Neuronal stem cell (in vitro differentiated cells): ENCODE measurements around the gene RAE1.
A peak's percentile ranks its signal among the peaks of the same experiment; 100 is the strongest.

ENCODE experiments used
- DNase-seq: peaks from one replicate; pipeline ENCODE4 v3.0.0-alpha.2; 2013; ENCODE audit warnings: low spot score
- H2AFZ ChIP-seq: one replicate; pipeline ENCODE4 v1.6.1; 2013; ENCODE audit warnings: mild to moderate bottlenecking, low read length, inconsistent platforms
- H2AK5ac ChIP-seq: 2 replicates; pipeline ENCODE4 v1.6.1; 2013; ENCODE audit warnings: low read depth, mild to moderate bottlenecking, inconsistent platforms, low read length, moderate library complexity, mixed read lengths
- H2BK120ac ChIP-seq: 2 replicates; pipeline ENCODE4 v1.6.1; 2013; ENCODE audit warnings: low read depth, mild to moderate bottlenecking, inconsistent platforms, low read length, moderate library complexity, mixed read lengths
- H2BK12ac ChIP-seq: one replicate; pipeline ENCODE4 v1.6.1; 2013; ENCODE audit warnings: low read length, inconsistent platforms
- H2BK15ac ChIP-seq: 2 replicates; pipeline ENCODE4 v1.6.1; 2013; ENCODE audit warnings: mild to moderate bottlenecking, low read length, inconsistent platforms, mixed read lengths
- H2BK5ac ChIP-seq: one replicate; pipeline ENCODE4 v1.6.1; 2013; ENCODE audit warnings: inconsistent platforms, mild to moderate bottlenecking, low read length, moderate library complexity
- H3K14ac ChIP-seq: one replicate; pipeline ENCODE4 v1.6.1; 2013; ENCODE audit warnings: low read length, inconsistent platforms
- H3K18ac ChIP-seq: 2 replicates; pipeline ENCODE4 v1.6.1; 2013; ENCODE audit warnings: low read length, inconsistent platforms
- H3K23ac ChIP-seq: 2 replicates; pipeline ENCODE4 v1.6.1; 2013; ENCODE audit warnings: low read depth, mild to moderate bottlenecking, mixed read lengths, low read length, inconsistent platforms; ENCODE audit not compliant: poor library complexity
- H3K27ac ChIP-seq: replicated peaks from 3 replicates; pipeline ENCODE4 v1.5.1; 2013; ENCODE audit warnings: low read length, inconsistent platforms
- H3K27me3 ChIP-seq, 3 experiments: 2 replicates each; pipeline ENCODE4 v1.6.1; 2013; ENCODE audit warnings: low read length in 3 of 3, mild to moderate bottlenecking in 2 of 3, inconsistent platforms in 1 of 3, low read depth in 1 of 3, mixed read lengths in 1 of 3, moderate library complexity in 1 of 3; ENCODE audit not compliant: control insufficient read depth in 3 of 3, insufficient read depth in 3 of 3
- H3K36me3 ChIP-seq, 2 donors: replicated peaks in 1 of 2; 2 replicates each; pipeline ENCODE4 v1.6.1; 2013; ENCODE audit warnings: low read length in 2 of 2; ENCODE audit not compliant: control insufficient read depth in 2 of 2, insufficient read depth in 2 of 2
- H3K4ac ChIP-seq: 2 replicates; pipeline ENCODE4 v1.6.1; 2013; ENCODE audit warnings: inconsistent platforms, mild to moderate bottlenecking, low read length, moderate library complexity
- H3K4me1 ChIP-seq, 2 donors: 1 replicate in 1 of 2; 2 replicates in 1 of 2; pipeline ENCODE4 v1.6.1; 2013; ENCODE audit warnings: low read length in 2 of 2, low read depth in 1 of 2; ENCODE audit not compliant: control insufficient read depth in 2 of 2, insufficient read depth in 1 of 2
- H3K4me2 ChIP-seq: one replicate; pipeline ENCODE4 v1.6.1; 2013; ENCODE audit warnings: mild to moderate bottlenecking, low read length, inconsistent platforms; ENCODE audit not compliant: insufficient read depth, poor library complexity, severe bottlenecking
- H3K4me3 ChIP-seq, 2 donors: 2 replicates each; pipeline ENCODE4 v1.5.1; 2013; ENCODE audit warnings: low read length in 2 of 2, mild to moderate bottlenecking in 2 of 2, inconsistent platforms in 1 of 2, moderate library complexity in 1 of 2
- H3K79me1 ChIP-seq: one replicate; pipeline ENCODE4 v1.6.1; 2013; ENCODE audit warnings: low read depth, mild to moderate bottlenecking, inconsistent platforms, low read length, moderate library complexity
- H3K9ac ChIP-seq: one replicate; pipeline ENCODE4 v1.6.1; 2013; ENCODE audit warnings: mild to moderate bottlenecking, low read depth, low read length, inconsistent platforms; ENCODE audit not compliant: poor library complexity
- H3K9me3 ChIP-seq, 2 donors: replicated peaks in 1 of 2; 2 replicates each; pipeline versions ENCODE3 to v1.6.1; 2013; ENCODE audit warnings: low read length in 2 of 2, mild to moderate bottlenecking in 2 of 2, inconsistent platforms in 1 of 2, low read depth in 1 of 2, mixed read lengths in 1 of 2, moderate library complexity in 1 of 2; ENCODE audit not compliant: control insufficient read depth in 2 of 2, insufficient read depth in 1 of 2
- H4K8ac ChIP-seq: one replicate; pipeline ENCODE4 v1.6.1; 2013; ENCODE audit warnings: low read depth, mild to moderate bottlenecking, inconsistent platforms, low read length, moderate library complexity
- H4K91ac ChIP-seq: one replicate; pipeline ENCODE4 v1.6.1; 2013; ENCODE audit warnings: low read length, low read depth, mild to moderate bottlenecking, inconsistent platforms; ENCODE audit not compliant: poor library complexity
- WGBS, 2 donors: extraction: QIAGEN DNeasy Blood & Tissue Kit; methylation state at CpG; one replicate each; pipeline ENCODE4 v1.1.7; 2013; ENCODE audit warnings: missing lambda C conversion rate in 2 of 2, mixed read lengths in 1 of 2; ENCODE audit not compliant: insufficient read length in 2 of 2, insufficient replicate concordance in 1 of 2; ENCODE audit errors: extremely low coverage in 2 of 2; 5-methylcytosine and 5-hydroxymethylcytosine counted together

RAE1 gene

DNA sequence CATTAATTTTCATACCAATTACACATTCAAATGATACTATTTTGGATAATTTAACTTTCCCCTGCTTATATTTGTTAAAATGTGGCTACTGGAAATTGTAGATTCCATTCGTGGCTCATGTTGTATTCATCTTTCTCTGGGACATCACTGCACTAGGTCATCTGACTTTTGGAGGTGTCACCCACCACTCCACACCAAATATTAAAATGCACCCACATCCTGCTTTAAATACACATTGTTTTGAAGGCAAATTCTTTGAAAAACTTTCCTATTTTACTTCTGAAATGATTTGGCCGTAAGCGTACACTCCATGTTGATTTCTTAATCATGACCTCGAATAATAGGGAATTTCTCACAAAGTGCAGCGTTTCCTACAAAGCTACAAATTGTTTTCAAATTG lies 31.5 kb downstream of the RAE1 start:
- Histone ChIP-seq H2AK5ac (no peak overlapping the region), H3K36me3 (peaks cover 12 to 37% of the 10 kb centered on the region in 2 donors), H2BK15ac (no peak overlapping the region), H2AFZ (no peak overlapping the region), H3K4ac (no peak overlapping the region), H4K91ac (no peak overlapping the region), H3K9me3 (no peaks in the 10 kb centered on the region), H3K27ac (no peak overlapping the region), H4K8ac (no peak overlapping the region), H3K27me3 (no peaks in the 10 kb centered on the region), H3K23ac (no peak overlapping the region), H3K9ac (no peak overlapping the region), H3K4me2 (no peak overlapping the region), H2BK12ac (no peak overlapping the region), H2BK120ac (no peak overlapping the region), H3K79me1 (no peaks in the 10 kb centered on the region), H3K4me1 (no peaks in the 10 kb centered on the region), H2BK5ac (no peak overlapping the region), H3K18ac (no peak overlapping the region), H3K14ac (no peak overlapping the region), H3K4me3 (no peak overlapping the region)
- no peak for DNase-seq
- WGBS, 2 donors: no CpG with 5 or more reads among the region's 5 CpGs

DNA sequence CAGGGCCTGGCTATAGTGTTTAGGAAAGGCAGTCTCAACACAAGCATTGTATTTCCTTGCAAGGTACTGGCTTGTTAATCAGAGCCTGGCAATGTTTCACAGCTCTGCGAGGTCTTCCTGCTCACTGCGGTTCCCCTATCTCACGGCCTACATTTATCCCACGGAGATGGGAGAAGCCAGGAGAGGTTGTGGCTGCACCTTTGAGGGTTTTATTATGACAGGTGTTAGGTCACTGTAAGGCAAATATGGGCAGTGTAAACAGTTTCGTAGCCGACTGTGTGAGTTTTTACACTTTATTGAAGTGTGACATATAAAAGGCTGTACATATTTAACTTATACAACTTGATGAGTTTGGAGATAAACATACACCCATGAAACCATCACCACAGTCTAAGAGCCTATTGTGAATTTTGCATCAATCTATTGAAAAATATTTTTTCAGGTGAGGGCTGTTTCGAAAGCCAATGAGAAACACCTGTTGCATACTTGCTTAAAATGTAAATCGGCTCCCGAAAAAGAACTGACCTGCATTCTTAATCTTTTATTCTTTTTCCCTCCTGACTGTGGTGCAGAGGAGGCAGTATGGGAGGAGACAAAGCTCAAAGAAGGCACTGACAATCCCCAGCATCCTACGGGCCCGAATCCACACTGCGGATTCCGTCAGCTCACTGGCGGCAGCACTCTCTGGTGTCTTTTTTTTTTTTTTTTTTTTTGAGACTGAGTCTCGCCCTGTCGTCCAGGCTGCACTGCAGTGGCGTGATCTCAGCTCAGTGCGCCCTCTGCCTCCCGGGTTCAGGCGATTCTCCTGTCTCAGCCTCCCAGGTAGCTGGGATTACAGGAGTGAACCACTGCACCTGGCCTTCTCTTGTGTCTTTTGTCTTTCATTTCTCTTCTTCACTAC lies 32.6 kb downstream of the RAE1 start:
- no peak overlapping the region for H4K91ac ChIP-seq
- no peak overlapping the region for H2AFZ ChIP-seq
- H3K23ac ChIP-seq: no peak overlapping the region
- H3K27me3 ChIP-seq: no peaks in the 10 kb centered on the region
- peaks cover 0 to under 1% of the 10 kb centered on the region in 2 donors for H3K4me1 ChIP-seq
- no CpG with 5 or more reads among the region's 20 CpGs for WGBS, 2 donors
- H2BK12ac ChIP-seq: no peak overlapping the region
- no peak overlapping the region for H4K8ac ChIP-seq
- no peak overlapping the region for H2BK120ac ChIP-seq
- peaks cover 7 to 25% of the 10 kb centered on the region in 2 donors for H3K36me3 ChIP-seq
- no peak overlapping the region for H3K27ac ChIP-seq
- H3K4me2 ChIP-seq: no peak overlapping the region
- H3K79me1 ChIP-seq: no peaks in the 10 kb centered on the region
- H3K18ac ChIP-seq: no peak overlapping the region
- no peak overlapping the region for H2BK15ac ChIP-seq
- no peak overlapping the region for H2BK5ac ChIP-seq
- H3K4me3 ChIP-seq: no peak overlapping the region
- H3K4ac ChIP-seq: no peak overlapping the region
- no peaks in the 10 kb centered on the region for H3K9me3 ChIP-seq
- no peak overlapping the region for H2AK5ac ChIP-seq
- no peak for DNase-seq
- H3K14ac ChIP-seq: no peak overlapping the region
- no peak overlapping the region for H3K9ac ChIP-seq

DNA sequence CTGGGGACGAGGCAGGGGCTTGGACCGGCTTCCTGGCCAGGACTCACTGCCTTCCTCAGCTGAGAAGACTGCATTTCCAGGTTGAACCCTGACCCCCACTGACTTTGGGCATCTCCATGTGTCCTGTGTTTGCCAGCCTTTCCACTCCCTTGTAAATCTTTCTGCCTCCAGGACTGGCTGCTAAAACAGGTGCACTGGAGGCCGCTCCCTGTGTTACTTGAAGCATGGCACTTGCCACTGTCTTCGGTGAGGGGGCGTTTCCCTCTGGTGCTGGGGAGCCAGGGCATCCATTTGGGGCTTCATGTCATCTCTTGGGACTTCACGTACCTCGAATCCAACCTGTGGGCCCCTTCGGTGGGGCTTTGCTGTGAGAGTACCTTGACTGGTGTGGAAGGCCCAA lies 33.4 kb downstream of the RAE1 start:
- no CpG with 5 or more reads among the region's 8 CpGs for WGBS, 2 donors
- Histone ChIP-seq H3K4ac (no peak overlapping the region), H3K4me3 (no peak overlapping the region), H2BK120ac (no peak overlapping the region), H2BK12ac (no peak overlapping the region), H3K14ac (no peak overlapping the region), H2AFZ (no peak overlapping the region), H3K79me1 (no peaks in the 10 kb centered on the region), H3K9me3 (no peaks in the 10 kb centered on the region), H3K27ac (no peak overlapping the region), H2BK5ac (no peak overlapping the region), H3K18ac (no peak overlapping the region), H3K23ac (no peak overlapping the region), H3K4me1 (peaks cover under 1 to 3% of the 10 kb centered on the region in 2 donors), H2AK5ac (no peak overlapping the region), H3K9ac (no peak overlapping the region), H3K4me2 (no peak overlapping the region), H3K27me3 (peaks cover 0 to 2% (median 0%) of the 10 kb centered on the region in 3 experiments), H4K8ac (no peak overlapping the region), H3K36me3 (peaks cover 7 to 18% of the 10 kb centered on the region in 2 donors), H2BK15ac (no peak overlapping the region), H4K91ac (no peak overlapping the region)
- DNase-seq: no peak

DNA sequence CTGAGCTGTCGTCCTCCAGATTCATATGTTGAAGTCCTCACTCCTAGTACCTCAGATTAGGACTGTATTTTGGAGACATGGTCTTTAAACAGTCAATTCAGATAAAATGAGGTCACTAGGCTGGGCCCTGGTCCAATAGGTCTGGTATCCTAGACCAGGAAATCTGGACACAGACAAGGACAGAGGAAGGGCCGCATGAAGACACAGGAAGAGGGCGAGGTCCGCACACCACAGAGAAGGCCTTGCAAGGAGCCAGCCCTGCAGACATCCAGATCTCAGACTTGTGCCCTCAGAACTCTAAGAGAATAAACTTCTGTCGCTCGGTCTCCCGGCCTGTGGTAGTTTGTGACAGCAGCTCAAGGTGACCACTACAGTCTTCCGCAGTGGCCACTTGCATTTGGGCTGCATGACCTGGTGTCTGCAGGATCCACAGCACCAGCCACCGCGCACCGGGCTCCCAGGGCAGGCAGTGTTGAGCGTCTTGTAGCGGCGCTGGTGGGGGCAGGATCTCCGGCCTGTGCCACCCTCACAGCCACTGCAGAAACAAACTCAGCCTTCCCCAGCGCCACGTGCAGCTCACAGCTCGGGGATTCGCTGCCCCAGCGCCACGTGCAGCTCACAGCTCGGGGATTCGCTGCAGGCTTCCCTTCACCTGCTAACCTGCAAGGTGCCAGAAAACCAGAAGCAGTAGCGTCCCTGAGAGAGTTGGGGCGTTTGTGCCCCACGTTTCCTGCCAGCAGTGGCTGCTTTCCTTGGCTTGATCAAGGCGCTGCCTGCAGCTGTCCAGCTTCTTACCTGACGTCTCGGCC lies 34.1 kb downstream of the RAE1 start:
- peak overlapping the region; percentile 29 for H3K23ac ChIP-seq
- no peak overlapping the region for H2BK120ac ChIP-seq
- no peak overlapping the region for H2AK5ac ChIP-seq
- H3K4me1 ChIP-seq: peaks cover 7 to 10% of the 10 kb centered on the region in 2 donors
- no CpG with 5 or more reads among the region's 29 CpGs for WGBS, 2 donors
- H3K27me3 ChIP-seq: peaks cover 0 to 8% (median 4%) of the 10 kb centered on the region in 3 experiments
- no peak for DNase-seq
- no peak overlapping the region for H3K18ac ChIP-seq
- no peak overlapping the region for H2BK12ac ChIP-seq
- H2AFZ ChIP-seq: no peak overlapping the region
- no peak overlapping the region for H2BK15ac ChIP-seq
- no peak overlapping the region for H3K4me3 ChIP-seq
- no peak overlapping the region for H3K4ac ChIP-seq
- no peak overlapping the region for H4K8ac ChIP-seq
- no peak overlapping the region for H4K91ac ChIP-seq
- no peaks in the 10 kb centered on the region for H3K9me3 ChIP-seq
- H3K9ac ChIP-seq: no peak overlapping the region
- no peak overlapping the region for H3K4me2 ChIP-seq
- H3K79me1 ChIP-seq: no peaks in the 10 kb centered on the region
- H3K36me3 ChIP-seq: peaks cover 7 to 11% of the 10 kb centered on the region in 2 donors
- no peak overlapping the region for H2BK5ac ChIP-seq
- no peak overlapping the region for H3K14ac ChIP-seq
- no peak overlapping the region for H3K27ac ChIP-seq
